ENCODE results near the gene CD84. TPM values are rescaled to one million over a fixed set of nuclear protein-coding genes. Genes with fewer than 3 reads are reported as not detected.
A peak's percentile ranks its signal among the peaks of the same experiment; 100 is the strongest.

CD84 gene
- total and polyA plus RNA-seq, 2 donors (not counting 1 experiment from before 2014, with no cell fraction given): 19.8 to 63.9 TPM

DNA sequence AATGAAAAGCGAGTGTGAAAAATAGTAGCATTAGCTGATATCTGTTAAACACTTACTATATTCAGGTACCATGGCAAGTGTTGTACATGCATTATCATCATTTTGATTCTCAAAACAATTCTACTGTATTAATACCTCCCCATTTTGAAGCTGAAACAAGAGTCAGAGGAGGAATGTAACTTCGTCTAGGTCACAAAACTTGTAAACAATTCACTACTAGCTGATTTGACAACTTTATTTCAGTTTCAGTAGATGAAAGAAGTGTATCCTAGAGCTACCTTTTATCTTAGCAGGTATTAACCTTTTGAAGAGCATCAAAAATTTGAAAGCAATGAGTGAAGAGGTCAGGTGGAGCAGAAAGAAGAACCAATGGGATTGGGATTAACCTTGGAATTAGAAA lies 1.6 kb downstream of the CD84 start:
- peak overlapping the region; percentile 88 for H3K27ac Mint-ChIP-seq
- H3K9me3 Mint-ChIP-seq (ENCODE audit: insufficient read depth): no peaks in the 10 kb centered on the region
- no CpG with 5 or more reads among the region's 2 CpGs for WGBS (ENCODE audit: insufficient coverage)
- DNase-seq: no peak
- H3K27ac ChIP-seq (ENCODE audit: low read length in 2 of 2): peak overlapping the region in 1 of 2 donors; percentile 74
- peak overlapping the region; percentile 77 for H3K9ac ChIP-seq (ENCODE audit: low read length)
- peaks cover 72% of the 10 kb centered on the region for H3K79me2 ChIP-seq (ENCODE audit: control insufficient read depth, insufficient read depth, low read length)
- H4K20me1 ChIP-seq (ENCODE audit: control insufficient read depth, insufficient read depth, low read length, poor library complexity, severe bottlenecking): no peaks in the 10 kb centered on the region
- H3K4me1 Mint-ChIP-seq: peaks cover 70% of the 10 kb centered on the region
- H3K4me1 ChIP-seq (ENCODE audit: control insufficient read depth in 2 of 2, insufficient read depth in 2 of 2, low read length in 2 of 2): peaks cover 54 to 56% of the 10 kb centered on the region in 2 donors
- no peak for ATAC-seq (ENCODE audit: low read depth)
- no peaks in the 10 kb centered on the region for H3K9me3 ChIP-seq (ENCODE audit: control extremely low read depth in 1 of 3, control insufficient read depth in 2 of 3, insufficient read depth in 1 of 3, low read length in 2 of 3)
- H3K4me3 Mint-ChIP-seq: peak overlapping the region; percentile 87
- no peak overlapping the region for H2AFZ ChIP-seq (ENCODE audit: insufficient read depth, low read depth, low read length, poor library complexity, severe bottlenecking)
- intact Hi-C loops (cut with micrococcal nuclease): loop anchor here (2.0 to 10.0 kb wide), 2 partner anchors 13 to 53 kb away; partner anchors contain the start of gene SLAMF6
- H3K4me2 ChIP-seq (replicated peaks; ENCODE audit: low read depth, low read length, poor library complexity, severe bottlenecking): peak overlapping the region; percentile 71
- POLR2A ChIA-PET: no interaction called here
- H3K27me3 Mint-ChIP-seq: no peaks in the 10 kb centered on the region
- H3K36me3 ChIP-seq (replicated peaks in 1 of 2; ENCODE audit: control extremely low read depth in 1 of 2, control insufficient read depth in 1 of 2, extremely low read depth in 1 of 2, insufficient read depth in 2 of 2, low read length in 1 of 2): peaks cover 0 to 2% of the 10 kb centered on the region in 2 experiments
- H3K27me3 ChIP-seq (replicated peaks in 1 of 4; ENCODE audit: control extremely low read depth in 1 of 4, control insufficient read depth in 3 of 4, insufficient read depth in 4 of 4, low read length in 3 of 4): no peaks in the 10 kb centered on the region
- CTCF ChIA-PET: interaction anchor here (0.8 to 3.7 kb wide), 8 partner anchors 13 to 149 kb away, joined by 3 to 21 read pairs (median 4); no protein-coding TSS in a partner anchor
- TF ChIP-seq, protein P1, sequence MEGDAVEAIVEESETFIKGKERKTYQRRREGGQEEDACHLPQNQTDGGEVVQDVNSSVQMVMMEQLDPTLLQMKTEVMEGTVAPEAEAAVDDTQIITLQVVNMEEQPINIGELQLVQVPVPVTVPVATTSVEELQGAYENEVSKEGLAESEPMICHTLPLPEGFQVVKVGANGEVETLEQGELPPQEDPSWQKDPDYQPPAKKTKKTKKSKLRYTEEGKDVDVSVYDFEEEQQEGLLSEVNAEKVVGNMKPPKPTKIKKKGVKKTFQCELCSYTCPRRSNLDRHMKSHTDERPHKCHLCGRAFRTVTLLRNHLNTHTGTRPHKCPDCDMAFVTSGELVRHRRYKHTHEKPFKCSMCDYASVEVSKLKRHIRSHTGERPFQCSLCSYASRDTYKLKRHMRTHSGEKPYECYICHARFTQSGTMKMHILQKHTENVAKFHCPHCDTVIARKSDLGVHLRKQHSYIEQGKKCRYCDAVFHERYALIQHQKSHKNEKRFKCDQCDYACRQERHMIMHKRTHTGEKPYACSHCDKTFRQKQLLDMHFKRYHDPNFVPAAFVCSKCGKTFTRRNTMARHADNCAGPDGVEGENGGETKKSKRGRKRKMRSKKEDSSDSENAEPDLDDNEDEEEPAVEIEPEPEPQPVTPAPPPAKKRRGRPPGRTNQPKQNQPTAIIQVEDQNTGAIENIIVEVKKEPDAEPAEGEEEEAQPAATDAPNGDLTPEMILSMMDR (IDR thresholded peaks at IDR 0.05): no peak
- no peak for TF ChIP-seq EZH2 (IDR thresholded peaks at IDR 0.05; ENCODE audit: borderline replicate concordance, insufficient read depth, low read depth, low read length, poor library complexity, severe bottlenecking)
- H3K4me3 ChIP-seq (ENCODE audit: control extremely low read depth in 1 of 5, extremely low read depth in 1 of 5, insufficient read depth in 1 of 5, low read depth in 2 of 5, low read length in 4 of 5): peak overlapping the region; percentile 2 to 89 (median 68)

DNA sequence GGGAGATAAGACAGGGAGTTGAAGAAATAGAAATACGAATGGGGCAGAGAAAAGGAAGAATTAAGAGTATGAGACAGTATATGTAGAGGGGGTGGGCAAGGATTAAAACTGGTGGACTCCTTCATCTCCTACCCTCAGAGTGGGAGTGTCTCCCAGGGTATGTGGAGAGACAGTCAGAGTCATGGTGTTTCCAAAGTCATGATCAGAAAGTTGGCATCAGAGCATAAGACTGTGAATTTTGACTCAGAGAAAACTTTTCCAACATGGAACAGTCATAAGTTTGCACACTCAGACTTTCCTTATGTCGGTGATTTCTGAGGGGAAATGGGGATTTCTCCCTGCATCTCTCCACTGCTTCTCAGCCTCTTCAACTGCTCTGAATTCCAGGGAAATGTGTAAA lies 2.4 kb downstream of the CD84 start:
- H3K4me1 ChIP-seq (ENCODE audit: control insufficient read depth in 2 of 2, insufficient read depth in 2 of 2, low read length in 2 of 2): peaks cover 54 to 56% of the 10 kb centered on the region in 2 donors
- WGBS (ENCODE audit: insufficient coverage): no CpG with 5 or more reads among the region's 2 CpGs
- H3K4me3 Mint-ChIP-seq: peak overlapping the region; percentile 87

More for the DNA sequence above, 2.4 kb downstream of the CD84 start:
- Histone ChIP-seq H3K36me3 (replicated peaks in 1 of 2; ENCODE audit: control extremely low read depth in 1 of 2, control insufficient read depth in 1 of 2, extremely low read depth in 1 of 2, insufficient read depth in 2 of 2, low read length in 1 of 2) (peaks cover 0 to 2% of the 10 kb centered on the region in 2 experiments), H3K9ac (ENCODE audit: low read length) (peak overlapping the region; percentile 77), H3K4me3 (ENCODE audit: control extremely low read depth in 1 of 5, extremely low read depth in 1 of 5, insufficient read depth in 1 of 5, low read depth in 2 of 5, low read length in 4 of 5) (peak overlapping the region in 3 of 5 experiments; percentile 2 to 89 (median 13)), H4K20me1 (ENCODE audit: control insufficient read depth, insufficient read depth, low read length, poor library complexity, severe bottlenecking) (no peaks in the 10 kb centered on the region), H3K79me2 (ENCODE audit: control insufficient read depth, insufficient read depth, low read length) (peaks cover 80% of the 10 kb centered on the region), H3K4me2 (replicated peaks; ENCODE audit: low read depth, low read length, poor library complexity, severe bottlenecking) (peak overlapping the region; percentile 71), H3K27ac (ENCODE audit: low read length in 2 of 2) (peak overlapping the region in 1 of 2 donors; percentile 74), H3K27me3 (replicated peaks in 1 of 4; ENCODE audit: control extremely low read depth in 1 of 4, control insufficient read depth in 3 of 4, insufficient read depth in 4 of 4, low read length in 3 of 4) (no peaks in the 10 kb centered on the region), H3K9me3 (ENCODE audit: control extremely low read depth in 1 of 3, control insufficient read depth in 2 of 3, insufficient read depth in 1 of 3, low read length in 2 of 3) (no peaks in the 10 kb centered on the region), H2AFZ (ENCODE audit: insufficient read depth, low read depth, low read length, poor library complexity, severe bottlenecking) (no peak overlapping the region)
- DNase-seq (no peak), ATAC-seq (ENCODE audit: low read depth) (no peak)
- CTCF ChIA-PET: interaction anchor here (0.9 to 3.7 kb wide), 4 partner anchors 17 to 98 kb away, joined by 3 to 21 read pairs (median 4); no protein-coding TSS in a partner anchor
- H3K4me1 Mint-ChIP-seq: peaks cover 75% of the 10 kb centered on the region
- H3K9me3 Mint-ChIP-seq (ENCODE audit: insufficient read depth): no peaks in the 10 kb centered on the region
- POLR2A ChIA-PET: interaction anchor here (0.6 kb wide), 1 partner anchor 31 kb away, joined by 4 read pairs; no protein-coding TSS in a partner anchor
- TF ChIP-seq, protein P1 (IDR thresholded peaks at IDR 0.05): no peak
- no peak for TF ChIP-seq EZH2 (IDR thresholded peaks at IDR 0.05; ENCODE audit: borderline replicate concordance, insufficient read depth, low read depth, low read length, poor library complexity, severe bottlenecking)
- intact Hi-C loops (cut with micrococcal nuclease): loop anchor here (10.0 kb wide), 1 partner anchor 52 kb away; the partner anchor contains the start of gene SLAMF6
- no peaks in the 10 kb centered on the region for H3K27me3 Mint-ChIP-seq
- H3K27ac Mint-ChIP-seq: peak overlapping the region; percentile 62
